ENCODE data around the gene AKIRIN2.
"Not testable (repeated sequence)": the region's sequence is repeated elsewhere in the genome, so short reads cannot be mapped to it uniquely, and the experiment has no call there.

The AKIRIN2 gene

DNA sequence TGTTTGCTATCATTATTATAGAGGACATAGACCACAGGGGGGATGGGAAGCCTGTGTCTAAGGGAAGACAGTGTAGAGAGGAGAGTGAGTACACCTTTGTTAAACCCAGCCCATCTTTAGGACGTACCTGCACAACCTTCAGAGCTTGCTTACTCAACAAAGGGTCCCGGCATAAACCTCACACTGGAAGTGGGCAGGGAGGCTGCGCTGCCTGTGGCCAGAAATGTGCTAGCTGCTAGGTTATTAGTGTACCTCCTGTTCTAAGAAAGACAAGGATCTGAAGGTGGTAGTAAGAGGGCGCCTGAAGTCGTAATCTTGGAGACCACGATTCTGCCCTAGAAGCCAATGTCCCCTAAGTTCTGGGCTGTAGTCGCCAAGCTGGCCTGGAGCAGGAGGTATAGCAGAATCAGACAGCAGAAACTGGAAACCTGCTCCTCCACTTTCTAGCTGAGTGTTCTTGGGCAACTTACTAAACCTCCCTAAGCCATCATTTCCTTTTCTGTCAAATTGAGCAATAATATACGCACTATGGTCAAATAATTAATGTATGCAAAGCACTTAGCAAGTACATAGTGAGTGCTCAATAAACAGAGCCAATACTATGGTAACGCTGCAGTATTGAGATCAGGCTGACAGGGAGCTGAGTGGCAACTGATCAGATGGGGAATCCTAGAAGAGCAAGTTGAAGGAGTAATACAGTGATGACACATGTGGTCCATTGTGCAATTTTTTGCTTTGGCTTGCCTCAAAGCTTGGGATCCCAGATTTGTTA is 16.8 kb upstream of the AKIRIN2 start:
- peak; percentile 34 for DNase-seq (ENCODE audit: low read depth)

DNA sequence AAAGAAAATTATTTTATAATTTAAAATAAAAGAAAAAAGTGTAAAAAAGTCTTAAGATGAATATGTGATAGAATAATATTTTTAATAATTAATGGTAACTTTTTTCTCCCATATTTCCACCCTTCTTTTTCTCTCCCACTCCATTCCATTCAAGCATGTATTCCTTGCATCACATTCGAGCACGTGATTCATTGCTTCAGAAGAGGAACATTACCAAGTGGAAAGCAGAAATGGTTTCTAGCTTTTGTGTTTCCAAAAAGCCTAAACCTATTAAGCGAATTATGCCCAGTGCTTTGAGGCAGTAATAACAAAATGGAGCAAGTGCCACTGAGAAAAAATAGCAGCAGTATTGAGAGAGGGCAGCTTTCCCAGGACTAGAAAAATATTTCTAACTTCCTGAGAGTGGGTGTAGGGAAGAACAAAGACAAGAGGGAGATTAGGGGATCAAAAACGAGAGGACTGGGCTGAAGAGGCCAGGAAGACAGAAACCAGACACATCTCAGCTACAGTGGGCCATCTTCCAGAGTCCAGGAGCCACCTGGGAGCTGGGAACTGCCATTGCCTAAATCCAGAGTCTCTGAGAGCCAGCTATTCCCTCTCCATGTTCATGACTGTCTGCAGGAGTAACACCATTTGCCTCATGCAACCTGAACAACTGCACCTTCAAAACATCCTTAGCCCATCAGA is 15.0 kb upstream of the AKIRIN2 start:
- DNase-seq (ENCODE audit: low read depth), result no peak

DNA sequence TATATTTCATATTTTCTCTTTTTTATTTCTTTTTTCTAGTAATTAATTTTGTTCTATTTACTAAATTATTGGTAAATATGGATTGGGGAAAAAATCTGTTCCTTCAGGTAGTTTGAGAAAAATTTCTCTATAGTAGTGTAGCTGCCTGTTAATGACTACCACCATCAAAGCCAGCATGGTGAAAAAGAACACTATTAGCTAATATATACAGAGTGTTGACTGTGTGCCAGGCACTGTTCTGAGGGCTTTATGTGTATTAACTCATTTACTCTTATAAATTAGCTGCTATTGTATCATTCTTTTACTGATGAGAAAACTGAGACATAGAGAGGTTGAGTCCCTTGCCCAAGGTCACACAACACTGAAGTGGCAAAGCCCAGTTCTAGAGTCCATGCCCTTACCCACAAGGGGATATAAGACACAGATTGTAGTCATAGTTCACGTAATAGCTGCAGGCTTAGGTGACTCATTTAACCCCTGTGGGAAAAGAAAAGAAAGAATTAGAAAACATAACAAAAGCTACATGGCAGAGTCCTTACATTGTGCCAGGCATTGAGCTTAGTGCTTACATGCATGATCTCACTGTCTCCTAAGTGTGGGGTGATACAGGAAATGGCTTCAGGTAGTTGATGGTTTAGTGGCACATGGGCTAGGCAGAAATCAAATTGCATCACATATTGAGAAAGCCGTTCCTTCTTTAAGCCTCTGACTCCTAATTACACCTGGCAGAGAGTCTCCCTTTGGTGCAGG is 12.2 kb upstream of the AKIRIN2 start:
- peak; percentile 68 for DNase-seq (ENCODE audit: low read depth)

DNA sequence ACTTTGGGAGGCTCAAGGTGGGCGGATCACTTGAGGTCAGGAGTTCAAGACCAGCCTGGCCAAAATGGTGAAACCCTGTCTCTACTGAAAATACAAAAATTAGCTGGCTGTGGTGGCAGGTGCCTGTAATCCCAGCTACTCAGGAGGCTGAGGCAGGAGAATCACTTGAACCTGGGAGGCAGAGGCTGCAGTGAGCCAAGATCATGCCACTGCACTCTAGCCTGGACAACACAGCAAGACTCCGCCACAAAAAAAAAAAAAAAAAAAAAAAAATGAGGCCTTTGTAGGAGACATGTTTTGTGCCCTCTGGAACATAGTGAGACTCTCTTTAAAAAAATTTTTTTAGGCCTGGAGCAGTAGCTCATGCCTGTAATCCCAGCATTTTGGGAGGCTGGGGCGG is 10.7 kb upstream of the AKIRIN2 start:
- not testable (repeated sequence) for DNase-seq (ENCODE audit: low read depth)

DNA sequence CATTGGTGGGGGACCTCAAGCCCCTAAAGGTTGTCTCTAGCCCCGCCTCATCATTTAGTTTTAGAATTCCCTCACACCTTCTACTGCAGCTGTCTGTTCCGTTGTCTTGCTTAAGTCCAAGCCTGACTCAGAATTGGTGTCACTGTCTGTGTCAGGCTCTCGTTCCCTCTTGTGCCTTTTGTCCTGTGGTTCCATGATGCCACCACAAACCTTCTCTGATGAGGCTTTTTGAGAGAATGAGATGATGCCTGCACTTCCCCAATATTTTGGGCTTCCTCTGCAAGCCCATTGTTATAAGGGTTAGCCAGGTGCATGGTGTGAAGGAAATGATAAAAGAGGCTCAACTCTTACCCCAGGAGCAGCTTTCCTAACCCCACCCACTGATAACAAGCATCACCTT is 8.1 kb upstream of the AKIRIN2 start:
- DNase-seq (ENCODE audit: low read depth), result no peak

DNA sequence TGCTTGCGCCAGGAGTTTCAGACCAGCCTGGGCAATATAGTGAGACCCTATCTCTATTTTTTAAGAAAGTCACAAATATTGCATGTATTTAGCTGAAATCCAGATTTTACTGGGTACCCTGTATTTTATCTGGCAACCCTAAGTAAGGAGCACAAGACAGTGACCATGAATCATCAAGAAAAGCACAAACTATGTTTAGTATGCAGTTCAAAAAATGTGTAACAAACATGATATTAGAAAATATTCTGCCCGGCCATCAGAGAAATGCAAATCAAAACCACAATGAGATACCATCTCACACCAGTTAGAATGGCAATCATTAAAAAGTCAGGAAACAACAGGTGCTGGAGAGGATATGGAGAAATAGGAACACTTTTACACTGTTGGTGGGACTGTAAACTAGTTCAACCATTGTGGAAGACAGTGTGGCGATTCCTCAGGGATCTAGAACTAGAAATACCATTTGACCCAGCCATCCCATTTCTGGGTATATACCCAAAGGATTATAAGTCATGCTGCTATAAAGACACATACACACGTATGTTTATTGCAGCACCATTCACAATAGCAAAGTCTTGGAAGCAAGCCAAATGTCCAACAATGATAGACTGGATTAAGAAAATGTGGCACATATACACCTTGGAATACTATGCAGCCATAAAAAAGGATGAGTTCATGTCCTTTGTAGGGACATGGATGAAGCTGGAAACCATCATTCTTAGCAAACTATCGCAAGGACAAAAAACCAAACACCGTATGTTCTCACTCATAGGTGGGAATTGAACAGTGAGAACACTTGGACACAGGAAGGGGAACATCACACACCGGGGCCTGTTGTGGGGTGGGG is 6.8 kb upstream of the AKIRIN2 start:
- DNase-seq (ENCODE audit: low read depth), result not testable (repeated sequence)

DNA sequence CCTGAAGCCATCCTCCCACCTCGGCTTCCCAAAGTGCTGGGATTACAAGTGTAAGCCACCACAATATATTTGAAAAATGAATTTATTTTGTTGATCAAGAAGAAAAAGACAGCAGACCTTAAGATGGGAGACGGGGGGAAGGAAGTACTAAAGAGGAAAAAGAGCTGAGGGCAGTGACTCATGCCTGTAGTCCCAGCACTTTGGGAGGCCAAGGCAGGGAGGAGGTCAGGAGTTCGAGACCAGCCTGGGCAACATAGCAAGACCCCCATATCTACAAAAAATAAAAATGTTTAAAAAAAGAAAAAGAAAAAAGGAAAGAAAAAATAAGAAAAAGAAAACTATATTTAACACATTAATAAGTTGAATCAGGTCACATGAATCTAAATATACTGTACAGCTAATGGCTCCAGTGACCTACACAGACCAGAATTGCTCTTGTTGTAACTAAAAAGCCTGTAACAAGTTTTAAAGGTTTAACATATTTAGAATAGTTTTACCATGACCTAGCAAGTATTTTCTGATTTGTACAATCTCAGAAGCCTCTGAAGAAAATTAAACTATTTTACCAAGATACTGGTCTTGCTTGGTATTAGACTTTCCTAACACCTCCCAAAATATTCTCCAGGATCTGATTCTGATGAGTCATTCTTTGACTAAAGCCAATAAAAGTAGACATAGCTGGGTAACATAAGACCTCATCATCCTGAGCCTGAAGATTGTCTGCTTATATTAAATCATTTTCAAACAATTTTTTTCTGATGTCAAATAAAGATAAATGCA is 4.3 kb upstream of the AKIRIN2 start:
- peak; percentile 59 for DNase-seq (ENCODE audit: low read depth)

DNA sequence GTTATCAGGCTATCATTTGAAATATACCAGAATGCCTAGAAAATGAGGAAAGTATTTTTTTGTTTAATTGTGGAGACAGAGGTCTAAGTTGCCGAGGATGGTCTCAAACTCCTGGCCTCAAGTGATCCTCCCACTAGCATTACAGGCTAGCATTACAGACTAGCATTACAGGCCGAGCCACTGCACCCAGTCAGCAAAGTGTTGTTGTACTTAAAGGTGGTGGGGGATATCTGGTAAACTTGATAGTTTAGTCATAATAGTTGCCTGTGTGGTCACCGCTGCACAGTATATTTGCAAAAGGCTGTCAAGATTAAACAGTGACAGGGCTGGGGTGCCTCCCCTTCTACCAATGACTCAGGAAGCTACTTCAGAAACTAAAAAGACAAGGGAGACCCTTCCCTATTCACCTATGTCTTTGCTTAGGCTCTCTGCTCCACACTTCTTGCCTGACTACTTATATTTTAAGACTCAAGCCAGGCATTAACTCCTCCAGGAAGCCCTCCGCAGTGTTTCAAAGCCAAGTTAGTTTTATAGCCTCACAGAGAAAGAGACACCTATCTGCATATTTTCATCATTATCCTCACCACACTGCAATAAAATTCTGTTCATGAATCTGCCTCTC is 3.1 kb upstream of the AKIRIN2 start:
- no peak for DNase-seq (ENCODE audit: low read depth)

DNA sequence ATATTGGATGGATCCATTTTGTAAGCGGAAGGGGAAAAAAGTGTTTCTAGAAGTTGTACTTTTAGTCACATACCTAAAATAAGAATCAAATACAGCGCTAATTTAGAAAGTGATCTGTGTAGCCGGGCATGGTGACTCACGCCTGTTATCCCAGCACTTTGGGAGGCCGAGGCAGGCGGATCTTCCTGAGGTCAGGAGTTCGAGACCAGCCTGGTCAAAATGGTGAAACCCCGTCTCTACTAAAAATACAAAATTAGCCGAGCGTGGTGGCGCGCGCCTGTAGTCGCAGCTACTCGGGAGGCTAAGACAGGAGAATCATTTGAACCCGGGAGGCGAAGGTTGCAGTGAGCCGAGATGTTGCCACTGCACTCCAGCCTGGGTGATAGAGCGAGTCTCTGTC is 1.0 kb upstream of the AKIRIN2 start:
- DNase-seq (ENCODE audit: low read depth), result not testable (repeated sequence)

DNA sequence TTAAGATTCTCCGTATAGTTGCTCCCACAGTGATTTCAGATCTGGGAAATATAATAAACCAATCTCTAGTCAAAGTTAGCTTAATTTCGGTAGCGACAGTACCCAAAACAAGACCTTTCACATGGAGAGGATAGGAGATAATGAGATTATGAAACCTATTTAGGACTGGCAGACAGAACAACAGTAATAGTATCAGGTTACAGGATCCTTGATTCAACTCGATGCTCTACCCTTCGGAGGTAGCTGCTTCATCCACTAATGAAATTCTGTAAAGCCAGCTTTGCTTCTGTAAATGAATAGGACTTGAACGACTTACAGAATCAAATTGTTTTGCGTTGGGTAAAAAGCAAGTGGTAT is 534 bp upstream of the AKIRIN2 start:
- DNase-seq (ENCODE audit: low read depth), result peak; percentile 47

DNA sequence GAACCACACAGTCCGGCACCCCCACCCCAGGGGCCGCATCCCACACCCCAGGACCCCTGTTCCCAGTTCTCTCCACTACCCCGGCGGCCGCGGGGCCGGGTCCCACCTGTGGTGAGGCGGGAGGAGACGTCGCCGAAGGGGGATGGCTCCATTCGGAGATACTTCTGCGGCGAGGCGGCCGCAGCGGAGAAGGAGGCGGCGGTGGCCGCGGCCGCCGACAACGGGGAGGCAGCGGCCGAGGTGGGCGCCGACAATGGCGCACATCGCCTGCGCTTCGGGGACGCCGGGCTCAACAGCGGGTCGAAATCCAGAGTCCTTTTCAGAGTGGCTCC is 723 bp downstream of the AKIRIN2 start:
- no peak for DNase-seq (ENCODE audit: low read depth)

DNA sequence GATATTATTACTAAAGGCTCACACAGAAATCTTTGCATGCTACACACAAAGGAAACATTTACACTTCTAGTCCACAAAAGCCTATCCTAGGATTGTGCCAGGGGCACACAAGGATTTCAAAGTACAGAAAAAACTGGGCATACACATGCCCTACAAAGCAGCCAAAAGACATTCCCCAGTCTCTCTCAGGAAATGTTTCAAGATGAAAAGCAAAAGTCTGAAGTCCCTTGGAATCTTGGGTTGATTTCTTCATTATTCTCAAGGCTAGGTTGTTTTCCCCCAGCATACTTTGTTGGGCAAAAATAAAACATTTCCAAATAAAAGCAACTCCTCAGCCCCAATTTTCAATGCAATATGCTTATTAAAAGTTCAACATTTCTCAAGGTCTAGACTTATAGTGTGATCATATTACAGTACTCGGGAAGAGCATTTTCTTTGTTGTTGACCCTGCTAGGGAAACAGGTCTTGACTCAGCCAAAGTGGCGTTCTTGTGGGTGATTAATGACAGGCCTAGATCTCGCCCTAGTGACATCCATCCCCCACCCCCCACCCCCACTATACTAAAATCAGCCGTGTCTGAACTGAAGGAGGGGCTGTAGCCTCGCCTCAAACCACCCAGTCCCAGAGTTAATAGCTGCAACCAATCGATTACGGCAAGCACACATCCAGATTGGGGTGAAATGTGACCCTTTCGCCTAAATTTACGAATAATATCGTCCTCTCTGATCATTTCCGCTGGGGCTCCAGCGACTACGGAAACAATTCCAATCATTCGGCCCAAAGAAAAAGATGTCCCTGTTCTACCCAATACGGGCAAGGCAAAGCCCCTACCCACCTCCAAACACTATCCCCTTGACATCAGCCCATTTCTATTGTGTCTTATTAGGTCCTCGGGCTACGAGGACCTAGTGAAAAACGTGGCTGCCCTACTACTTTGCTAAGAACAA is 1.4 kb downstream of the AKIRIN2 start:
- DNase-seq (ENCODE audit: low read depth), result peak; percentile 91

DNA sequence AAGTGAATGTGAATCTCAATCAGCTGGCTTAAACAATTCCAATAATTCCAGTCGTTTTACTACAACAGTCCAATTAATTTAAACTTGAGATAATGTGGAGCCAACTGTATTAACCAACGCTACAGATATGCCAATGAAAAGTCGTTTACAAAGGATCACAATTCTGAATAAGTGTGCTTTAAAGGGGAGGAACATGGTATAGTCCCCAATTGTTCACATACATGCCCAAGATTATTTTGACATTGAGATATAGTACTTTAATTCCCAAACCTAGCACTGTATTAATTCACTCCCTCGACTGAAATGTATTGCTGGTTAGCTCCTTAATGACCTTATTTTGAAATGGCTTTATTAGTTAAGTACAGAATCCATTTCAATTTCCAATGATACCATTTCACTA is 2.5 kb downstream of the AKIRIN2 start:
- DNase-seq (ENCODE audit: low read depth), result no peak

DNA sequence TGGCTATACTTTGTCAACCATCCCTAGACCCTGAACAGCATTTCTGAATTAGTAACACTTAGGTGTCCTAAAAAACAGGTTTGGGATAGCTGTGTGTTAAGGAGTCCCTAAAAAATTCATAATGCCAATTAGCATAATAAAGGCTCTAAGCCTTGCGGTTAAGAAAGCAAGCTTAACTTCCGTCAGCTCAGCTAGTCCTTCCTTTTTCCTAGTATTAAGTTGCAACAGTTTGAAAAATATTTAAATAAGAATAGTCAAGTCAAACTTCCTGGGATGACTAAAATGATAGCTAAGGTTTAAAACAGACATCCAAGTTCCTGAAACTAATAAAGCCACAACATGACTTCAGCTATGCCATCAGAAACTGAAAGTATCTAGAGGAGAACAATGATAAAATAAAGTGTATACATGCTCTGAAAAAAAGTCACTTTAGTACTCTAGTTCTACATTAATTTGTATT is 3.5 kb downstream of the AKIRIN2 start:
- DNase-seq (ENCODE audit: low read depth), result no peak

DNA sequence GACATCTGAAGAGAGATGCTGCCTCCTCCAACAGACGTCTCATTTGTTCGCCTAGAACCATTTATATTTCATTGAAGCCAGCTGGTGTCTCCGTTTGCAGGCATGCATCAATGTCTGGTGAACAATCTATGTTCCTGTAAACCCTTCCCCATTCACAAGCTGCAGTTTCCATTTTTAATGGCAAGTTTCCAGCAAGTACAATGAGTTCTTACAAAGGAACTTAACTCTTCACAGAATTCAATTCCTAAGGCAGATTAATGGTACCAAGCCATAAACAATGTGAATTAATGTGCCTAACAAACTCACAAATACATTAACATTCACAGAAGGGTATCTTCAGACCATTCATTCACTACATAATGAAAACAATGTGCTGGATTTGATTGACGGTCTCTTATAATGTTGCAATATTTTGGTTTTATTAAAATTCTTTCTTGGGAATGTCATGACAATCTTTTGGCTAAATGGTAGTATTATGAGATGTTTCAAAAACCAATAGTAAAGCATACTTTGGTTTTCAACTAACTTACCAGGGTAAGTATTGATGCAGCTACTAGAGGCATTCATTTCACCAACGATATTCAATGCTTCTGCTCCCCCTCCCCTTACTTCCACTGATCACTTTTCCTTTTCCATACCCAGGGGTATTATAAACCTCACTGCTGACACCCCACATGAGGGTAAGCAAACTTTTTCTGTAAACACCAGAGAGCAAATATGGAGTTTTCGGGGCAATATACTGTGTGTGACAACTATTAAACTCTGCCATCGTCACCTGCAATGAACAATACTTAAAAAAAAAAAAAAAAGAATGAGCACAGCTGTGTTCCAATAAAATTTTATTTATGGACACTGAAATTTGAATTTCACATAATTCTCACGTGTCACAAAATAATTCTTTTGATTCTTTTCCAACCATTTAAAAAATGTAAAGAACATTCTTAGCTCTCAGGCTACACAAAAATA is 4.2 kb downstream of the AKIRIN2 start:
- DNase-seq (ENCODE audit: low read depth), result peak; percentile 90

DNA sequence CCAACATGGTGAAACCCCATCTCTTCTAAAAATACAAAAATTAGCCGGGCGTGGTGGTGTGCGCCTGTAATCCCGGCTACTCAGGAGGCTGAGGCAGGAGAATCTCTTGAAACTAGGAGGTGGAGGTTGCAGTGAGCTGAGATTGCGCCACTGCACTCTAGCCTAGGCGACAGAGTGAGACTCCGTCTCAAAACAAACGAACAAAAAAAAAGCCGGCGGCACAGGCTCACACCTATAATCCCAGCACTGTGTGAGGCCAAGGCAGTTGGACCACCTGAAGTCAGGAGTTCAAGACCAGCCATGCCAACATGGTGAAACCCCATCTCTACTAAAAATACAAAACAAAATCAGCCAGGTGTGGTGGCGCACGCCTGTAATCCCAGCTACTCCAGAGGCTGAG is 5.2 kb downstream of the AKIRIN2 start:
- DNase-seq (ENCODE audit: low read depth), result not testable (repeated sequence)

DNA sequence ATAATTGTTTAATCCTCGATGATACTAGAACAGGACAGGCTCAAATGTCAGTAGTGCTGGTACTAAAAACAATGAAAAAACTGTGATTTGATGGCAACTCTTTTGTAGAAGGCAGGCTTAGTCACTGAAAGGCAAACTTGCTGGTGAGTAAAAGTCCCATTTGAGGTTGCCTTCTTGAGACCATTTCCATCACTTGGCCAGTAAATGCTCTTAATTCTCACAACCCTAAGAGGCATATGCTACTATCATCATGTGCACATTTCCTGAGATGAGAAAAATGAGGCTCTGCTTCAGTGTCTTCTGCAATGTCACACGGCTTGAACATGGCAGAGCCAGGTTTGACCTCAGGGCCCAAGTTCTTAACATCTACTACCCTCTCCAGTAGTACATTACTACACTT is 9.9 kb downstream of the AKIRIN2 start:
- no peak for DNase-seq (ENCODE audit: low read depth)

DNA sequence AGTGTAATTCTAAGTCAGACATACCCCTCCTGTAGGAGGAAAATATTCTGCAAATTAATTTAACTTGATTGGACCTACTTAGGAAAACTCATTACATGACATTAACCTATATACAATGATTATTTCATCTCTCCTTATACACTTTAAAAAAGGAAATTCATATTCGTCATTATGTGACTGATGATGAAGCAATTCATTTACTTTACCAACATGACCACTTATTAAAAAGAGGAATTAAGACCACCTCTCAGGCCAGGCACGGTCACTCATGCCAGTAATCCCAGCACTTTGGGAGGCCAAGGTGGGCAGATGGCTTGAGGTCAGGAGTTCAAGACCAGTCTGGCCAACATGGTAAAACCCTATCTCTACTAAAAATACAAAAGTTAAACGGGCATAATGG is 11.6 kb downstream of the AKIRIN2 start:
- no peak for DNase-seq (ENCODE audit: low read depth)

DNA sequence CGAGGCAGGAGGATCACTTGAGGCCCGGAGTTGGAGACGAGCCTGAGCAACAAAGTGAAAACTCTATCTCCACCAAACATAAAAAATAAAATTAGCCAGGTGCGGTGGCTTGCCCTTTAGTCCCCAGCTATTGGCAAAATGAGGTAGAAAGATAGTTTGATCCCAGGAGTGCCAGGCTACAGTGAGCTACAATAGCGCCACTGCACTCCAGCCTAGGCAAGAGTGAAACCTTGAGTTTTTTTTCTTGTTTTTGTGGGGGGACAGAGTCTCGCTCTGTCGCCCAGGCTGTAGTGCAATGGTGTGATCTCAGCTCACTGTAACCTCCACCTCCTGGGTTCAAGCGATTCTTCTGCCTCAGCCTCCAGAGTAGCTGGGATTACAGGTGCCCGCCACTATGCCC is 14.1 kb downstream of the AKIRIN2 start:
- not testable (repeated sequence) for DNase-seq (ENCODE audit: low read depth)
